Stimulated activated CD4-positive, alpha-beta T cell treated with anti-CD3 and anti-CD28 coated beads, TNF-alpha, amount 100 ng/mL, for 24 hours (primary cell): ENCODE results near the gene SAP30.

ENCODE experiments used
- DNase-seq, 3 experiments: peaks; one replicate each; pipeline ENCODE4 v3.0.0-alpha.2; 2020; ENCODE audit warnings: low read depth in 3 of 3

The SAP30 gene

GRCh38 chr4:173367285-173367684 lies 3.5 kb upstream of the SAP30 start:
- no peak for DNase-seq

GRCh38 chr4:173367946-173368345 lies 2.8 kb upstream of the SAP30 start:
- no peak for DNase-seq

GRCh38 chr4:173370130-173370476 lies 651 bp upstream of the SAP30 start:
- peak in 1 of 3 experiments; percentile 48 for DNase-seq

GRCh38 chr4:173371292-173372192 lies 788 bp downstream of the SAP30 start:
- DNase-seq, result peak; percentile 9 to 28 (median 13)

GRCh38 chr4:173374588-173374987 lies 3.8 kb downstream of the SAP30 start:
- DNase-seq, result no peak

GRCh38 chr4:173379929-173380328 lies 9.2 kb downstream of the SAP30 start:
- DNase-seq, result no peak

- no peak for DNase-seq
Measured at GRCh38 chr4:173380987-173381386, 10.2 kb downstream of the SAP30 start.

GRCh38 chr4:173381610-173382009 lies 10.9 kb downstream of the SAP30 start:
- no peak for DNase-seq

- DNase-seq, result no peak
Measured at GRCh38 chr4:173382349-173382748, 11.6 kb downstream of the SAP30 start.

GRCh38 chr4:173386751-173387150 lies 16.0 kb downstream of the SAP30 start:
- no peak for DNase-seq

GRCh38 chr4:173391701-173392100 lies 20.9 kb downstream of the SAP30 start:
- no peak for DNase-seq

- DNase-seq, result no peak
Measured at GRCh38 chr4:173397604-173398003, 26.9 kb downstream of the SAP30 start.

GRCh38 chr4:173398220-173398619 lies 27.5 kb downstream of the SAP30 start:
- DNase-seq, result no peak

- DNase-seq, result no peak
Measured at GRCh38 chr4:173398779-173399415, 28.1 kb downstream of the SAP30 start, which contains the start of gene SCRG1. TSS of gene SCRG1 (minus strand) at chr4:173399116. CDS start at chr4:173391414, 7,702 bp downstream.

- DNase-seq, result no peak
Measured at GRCh38 chr4:173401063-173401462, 30.3 kb downstream of the SAP30 start.

- DNase-seq, result no peak
Measured at GRCh38 chr4:173403051-173403450, 32.3 kb downstream of the SAP30 start.

- no peak for DNase-seq
Measured at GRCh38 chr4:173404296-173404865, 33.6 kb downstream of the SAP30 start.

- DNase-seq, result no peak
Measured at GRCh38 chr4:173405840-173406606, 35.3 kb downstream of the SAP30 start.

GRCh38 chr4:173410079-173410478 lies 39.3 kb downstream of the SAP30 start:
- DNase-seq, result no peak

- no peak for DNase-seq
Measured at GRCh38 chr4:173411106-173411693, 40.4 kb downstream of the SAP30 start.

GRCh38 chr4:173413036-173413435 lies 42.3 kb downstream of the SAP30 start:
- DNase-seq, result no peak

- no peak for DNase-seq
Measured at GRCh38 chr4:173414456-173414855, 43.7 kb downstream of the SAP30 start.
